NCI-H2227 (cell line): ENCODE data around the gene NRG3.

Source experiments
- DNase-seq: peaks from one replicate; lab custom pipeline; 2025; ENCODE audit not compliant: unreplicated experiment; lab: John Stamatoyannopoulos, UW

Gene NRG3

GRCh38 chr10:82075605-82076004 is 200.6 kb downstream of the NRG3 start:
- no peak for DNase-seq

- no peak for DNase-seq
Measured at GRCh38 chr10:82084496-82084895, 209.5 kb downstream of the NRG3 start.

- DNase-seq, result no peak
Measured at GRCh38 chr10:82084904-82085303, 209.9 kb downstream of the NRG3 start.

GRCh38 chr10:82089327-82089726 is 214.3 kb downstream of the NRG3 start:
- DNase-seq, result no peak

- no peak for DNase-seq
Measured at GRCh38 chr10:82091413-82091812, 216.4 kb downstream of the NRG3 start.

GRCh38 chr10:82092111-82092510 is 217.1 kb downstream of the NRG3 start:
- DNase-seq, result no peak

- no peak for DNase-seq
Measured at GRCh38 chr10:82124713-82125112, 249.7 kb downstream of the NRG3 start.

GRCh38 chr10:82128527-82128926 is 253.5 kb downstream of the NRG3 start:
- DNase-seq, result no peak

- DNase-seq, result no peak
Measured at GRCh38 chr10:82136103-82136502, 261.1 kb downstream of the NRG3 start.

DNA sequence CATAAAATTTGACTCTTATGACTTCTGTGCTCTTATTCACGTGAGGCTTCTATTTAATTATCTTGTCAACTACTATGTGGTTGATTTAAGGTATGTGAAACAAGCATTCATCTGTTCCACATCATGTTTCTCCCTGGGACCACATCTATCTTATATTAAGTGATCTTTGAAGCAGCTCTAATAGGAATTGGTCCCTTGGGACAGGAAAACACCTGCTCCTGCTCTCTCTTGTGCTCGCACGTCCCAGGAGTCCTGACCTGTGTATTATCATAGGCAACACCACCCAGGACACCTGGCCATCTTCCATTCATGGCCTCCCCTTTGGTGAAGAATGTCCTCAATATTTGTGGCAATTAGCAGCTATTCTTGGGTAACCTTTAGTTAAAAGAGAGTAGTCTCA is 269.2 kb downstream of the NRG3 start:
- no peak for DNase-seq

GRCh38 chr10:82148764-82149163 is 273.8 kb downstream of the NRG3 start:
- DNase-seq, result no peak

DNA sequence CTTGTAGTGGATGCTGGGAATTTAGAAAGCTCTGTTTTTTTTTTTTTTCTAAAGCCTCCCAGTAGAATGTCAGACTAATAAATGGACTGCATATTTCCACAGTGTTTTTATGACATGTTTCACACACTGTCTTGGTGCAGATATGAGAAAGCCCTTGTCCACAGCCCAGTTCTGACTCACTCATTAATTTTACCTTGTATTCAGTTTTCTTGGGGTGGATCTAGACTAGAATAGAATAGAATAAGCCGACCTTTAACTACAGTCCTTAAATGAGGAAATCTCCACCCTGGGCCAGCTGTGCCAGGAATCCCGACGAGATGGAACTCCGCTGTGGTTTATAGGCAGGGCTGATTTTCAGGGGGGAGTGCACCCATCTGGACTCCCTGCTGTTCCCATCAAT is 274.7 kb downstream of the NRG3 start:
- no peak for DNase-seq

- no peak for DNase-seq
Measured at GRCh38 chr10:82150123-82150900, 275.3 kb downstream of the NRG3 start.

GRCh38 chr10:82160307-82160706 is 285.3 kb downstream of the NRG3 start:
- DNase-seq, result no peak

DNA sequence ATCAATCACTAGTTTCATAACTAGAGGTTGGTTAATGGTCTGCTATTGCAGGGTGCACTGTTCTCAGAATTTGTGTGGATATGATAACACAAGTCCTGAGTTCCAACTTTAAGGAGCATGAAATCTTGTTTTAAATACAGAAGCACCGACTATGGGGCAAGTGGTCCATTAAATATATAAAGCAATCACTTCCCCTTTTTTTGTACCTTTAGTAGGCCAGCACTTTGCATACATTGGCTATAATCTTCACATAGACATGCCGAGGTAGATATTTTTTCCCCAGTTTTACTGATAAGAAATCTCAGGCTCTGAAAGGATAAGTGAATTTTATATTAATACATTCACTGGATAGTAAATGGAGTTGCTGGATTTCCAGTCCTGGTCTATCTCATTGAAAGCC is 286.3 kb downstream of the NRG3 start:
- DNase-seq, result no peak

- no peak for DNase-seq
Measured at GRCh38 chr10:82162549-82163195, 287.7 kb downstream of the NRG3 start.

DNA sequence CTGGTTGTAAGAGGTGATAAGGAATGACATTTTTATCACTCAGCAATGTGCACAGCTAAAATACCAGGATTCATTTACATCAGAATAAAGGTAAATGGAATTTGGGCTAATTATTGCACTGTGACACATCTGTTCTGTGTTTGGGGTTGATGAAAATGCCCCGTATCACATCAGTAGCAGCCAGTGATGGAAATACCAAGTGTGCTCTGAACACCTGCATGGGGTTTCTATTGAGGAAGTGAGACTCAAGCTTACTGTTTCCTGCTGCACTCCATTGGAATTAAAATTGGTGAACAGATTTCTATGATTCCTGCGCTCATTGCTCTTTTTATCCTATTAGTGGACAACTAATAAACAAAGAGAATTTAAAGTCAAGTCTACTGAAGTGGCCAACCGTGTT is 296.9 kb downstream of the NRG3 start:
- DNase-seq, result no peak

GRCh38 chr10:82176587-82176986 is 301.6 kb downstream of the NRG3 start:
- DNase-seq, result no peak

- DNase-seq, result no peak
Measured at GRCh38 chr10:82190432-82191260, 315.7 kb downstream of the NRG3 start.

GRCh38 chr10:82191653-82192052 is 316.7 kb downstream of the NRG3 start:
- no peak for DNase-seq

DNA sequence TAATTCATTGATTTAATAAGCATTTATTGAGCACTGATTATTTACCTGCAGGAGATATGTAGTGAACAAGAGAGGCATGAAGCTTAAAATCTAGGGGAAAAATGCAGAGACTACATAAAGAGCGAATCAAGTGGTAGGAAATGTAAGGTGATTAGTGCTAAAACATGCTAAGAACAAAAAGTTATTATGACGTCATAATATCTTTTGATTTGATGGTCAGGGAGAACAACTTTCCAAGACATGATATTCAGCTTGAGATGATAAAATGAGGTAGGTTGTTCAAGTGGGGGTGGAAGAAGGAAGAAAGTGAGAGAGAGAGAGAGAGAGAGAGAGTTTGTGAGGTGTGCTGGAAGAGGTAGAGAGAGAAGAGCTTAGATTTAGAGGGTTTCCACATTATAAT is 317.7 kb downstream of the NRG3 start:
- DNase-seq, result no peak

DNA sequence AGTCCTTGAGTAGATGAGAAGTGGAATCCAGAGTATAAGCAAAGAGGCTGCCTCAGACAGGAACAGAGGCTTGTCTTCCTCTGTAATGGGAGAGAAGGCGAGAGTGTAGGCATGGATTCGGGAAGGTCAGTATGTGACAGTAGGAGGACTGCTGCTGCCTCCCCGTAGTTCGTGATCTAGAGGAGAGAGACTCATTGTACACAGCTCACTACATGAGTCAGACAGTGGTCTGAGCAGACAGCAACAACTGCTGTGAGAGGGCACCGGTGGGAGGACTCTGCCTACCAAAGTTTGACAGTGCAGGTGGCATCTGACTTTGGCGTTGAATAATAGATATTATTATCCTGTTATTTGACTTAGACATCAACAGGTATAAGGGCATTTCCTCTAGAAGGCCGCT is 319.4 kb downstream of the NRG3 start:
- no peak for DNase-seq
